HS-5 (cell line): Measurements from ENCODE around the gene DKK1.
A peak's percentile ranks its signal among the peaks of the same experiment; 100 is the strongest.
"Not testable (repeated sequence)": the region's sequence is repeated elsewhere in the genome, so short reads cannot be mapped to it uniquely, and the experiment has no call there.

Experiments
- DNase-seq: peaks from one replicate; pipeline ENCODE4 v3.0.0-alpha.2; 2012; ENCODE audit warnings: low read depth

DKK1 gene

GRCh38 chr10:52318136-52318701 lies 4.1 kb downstream of the DKK1 start:
- DNase-seq = peak; percentile 40

GRCh38 chr10:52318822-52319464 lies 4.9 kb downstream of the DKK1 start:
- peak; percentile 92 for DNase-seq

GRCh38 chr10:52319926-52320325 lies 5.8 kb downstream of the DKK1 start:
- DNase-seq = no peak

- DNase-seq = no peak
These were observed 8.2 kb downstream of the DKK1 start for GRCh38 chr10:52322323-52322722.

- DNase-seq = no peak
These were observed 8.9 kb downstream of the DKK1 start for GRCh38 chr10:52322936-52323335.

- no peak for DNase-seq
These were observed 12.3 kb downstream of the DKK1 start for GRCh38 chr10:52326382-52326781.

GRCh38 chr10:52331638-52332364 lies 17.7 kb downstream of the DKK1 start:
- no peak for DNase-seq

GRCh38 chr10:52332815-52333214 lies 18.7 kb downstream of the DKK1 start:
- DNase-seq = no peak

- no peak for DNase-seq
These were observed 20.5 kb downstream of the DKK1 start for GRCh38 chr10:52334595-52334994.

- no peak for DNase-seq
These were observed 21.6 kb downstream of the DKK1 start for GRCh38 chr10:52335665-52336064.

- DNase-seq = no peak
These were observed 23.1 kb downstream of the DKK1 start for GRCh38 chr10:52337225-52337624.

GRCh38 chr10:52343439-52343838 lies 29.4 kb downstream of the DKK1 start:
- no peak for DNase-seq

- DNase-seq = no peak
These were observed 32.6 kb downstream of the DKK1 start for GRCh38 chr10:52346394-52347326.

GRCh38 chr10:52347327-52347667 lies 33.2 kb downstream of the DKK1 start:
- DNase-seq = no peak

- no peak for DNase-seq
These were observed 34.0 kb downstream of the DKK1 start for GRCh38 chr10:52348037-52348564.

GRCh38 chr10:52351914-52352330 lies 37.8 kb downstream of the DKK1 start:
- peak; percentile 69 for DNase-seq

GRCh38 chr10:52353205-52353604 lies 39.1 kb downstream of the DKK1 start:
- no peak for DNase-seq

- DNase-seq = peak; percentile 49
These were observed 39.9 kb downstream of the DKK1 start for GRCh38 chr10:52353960-52354394.

GRCh38 chr10:52357971-52358370 lies 43.9 kb downstream of the DKK1 start:
- no peak for DNase-seq

- DNase-seq = no peak
These were observed 45.4 kb downstream of the DKK1 start for GRCh38 chr10:52359441-52359840.

- DNase-seq = not testable (repeated sequence)
These were observed 51.7 kb downstream of the DKK1 start for GRCh38 chr10:52365547-52366432.
